Breast epithelium (tissue), 3 donors: ENCODE measurements around the gene CGB7.

Experiments
- CTCF ChIP-seq, 3 donors: fragments of 450-650 bp; IDR thresholded peaks; one replicate each; pipeline ENCODE4 v1.5.1; 2016 to 2017; ENCODE audit warnings: antibody characterized with exemption in 3 of 3, mild to moderate bottlenecking in 3 of 3, moderate library complexity in 3 of 3
- POLR2A ChIP-seq: fragments of 450-650 bp; IDR thresholded peaks from one replicate; pipeline ENCODE4 v1.6.1; 2016; ENCODE audit warnings: antibody characterized with exemption, mild to moderate bottlenecking, moderate library complexity
- POLR2AphosphoS5 ChIP-seq, 3 donors: sonication (generic); formaldehyde crosslinking; IDR thresholded peaks; one replicate each; pipeline ENCODE4 v1.6.1; 2017; ENCODE audit warnings: antibody characterized with exemption in 3 of 3

GRCh38 chr19:49073514-49074378, 16.2 kb upstream of the CGB7 start:
- TF ChIP-seq POLR2A: no peak
- no peak for TF ChIP-seq CTCF (IDR thresholded peaks at IDR 0.05)
- no peak for TF ChIP-seq POLR2AphosphoS5 (IDR thresholded peaks at IDR 0.05)
